GM12873 (cell line): ENCODE measurements around the gene MROH7.

Experiments used
- TF ChIP-seq, protein P1 (sequence below): IDR thresholded peaks from 2 replicates; pipeline ENCODE4 v1.5.1; 2012; ENCODE audit warnings: low read depth, mild to moderate bottlenecking, moderate library complexity, low read length, control low read depth; ENCODE audit not compliant: insufficient read depth; ENCODE audit errors: missing control alignments

MROH7 gene

DNA sequence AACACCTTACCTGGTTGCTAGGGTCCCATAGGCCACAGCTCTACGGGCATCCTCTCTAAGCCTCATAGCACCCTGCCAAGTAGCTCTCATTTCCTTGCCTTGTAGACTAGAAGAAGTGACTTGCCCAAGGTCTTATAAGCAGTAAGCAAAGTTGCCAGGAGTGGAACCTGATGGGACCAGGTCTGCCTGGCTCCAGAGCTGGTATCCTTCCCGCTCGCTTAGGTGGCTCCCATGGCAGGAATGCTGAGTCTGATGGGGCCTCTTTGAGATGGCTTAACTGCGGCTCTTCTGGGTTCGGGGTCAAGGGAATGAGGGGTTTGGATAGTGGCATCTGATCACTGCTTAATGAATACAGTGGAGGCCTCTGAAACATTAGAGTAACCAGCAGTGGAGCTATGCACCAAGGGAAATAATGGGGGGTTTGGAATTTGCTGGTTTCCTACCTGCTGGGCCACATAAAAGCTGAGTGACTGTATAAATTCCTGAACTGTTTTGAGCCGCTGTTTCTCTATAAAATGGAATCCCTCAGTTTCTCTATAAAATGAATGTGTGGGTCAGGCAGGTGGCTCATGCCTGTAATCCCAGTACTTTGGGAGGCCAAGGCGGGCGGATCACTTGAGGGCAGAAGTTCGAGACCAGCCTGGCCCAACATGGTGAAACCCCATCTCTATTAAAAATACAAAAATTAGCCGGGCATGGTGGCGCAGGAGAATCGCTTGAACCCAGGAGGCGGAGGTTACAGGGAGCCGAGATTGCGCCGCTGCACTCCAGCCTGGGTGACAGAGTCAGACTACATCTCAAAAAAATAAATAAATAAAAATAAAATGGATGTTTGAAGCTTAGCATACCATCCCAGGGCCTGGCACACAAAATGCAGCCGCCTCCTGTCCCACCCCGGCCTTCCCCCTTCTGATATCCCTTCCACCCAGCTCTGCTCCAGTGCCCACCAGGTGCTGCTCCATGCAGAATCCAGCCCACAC, 30.7 kb upstream of the MROH7 start:
- TF ChIP-seq, protein P1, sequence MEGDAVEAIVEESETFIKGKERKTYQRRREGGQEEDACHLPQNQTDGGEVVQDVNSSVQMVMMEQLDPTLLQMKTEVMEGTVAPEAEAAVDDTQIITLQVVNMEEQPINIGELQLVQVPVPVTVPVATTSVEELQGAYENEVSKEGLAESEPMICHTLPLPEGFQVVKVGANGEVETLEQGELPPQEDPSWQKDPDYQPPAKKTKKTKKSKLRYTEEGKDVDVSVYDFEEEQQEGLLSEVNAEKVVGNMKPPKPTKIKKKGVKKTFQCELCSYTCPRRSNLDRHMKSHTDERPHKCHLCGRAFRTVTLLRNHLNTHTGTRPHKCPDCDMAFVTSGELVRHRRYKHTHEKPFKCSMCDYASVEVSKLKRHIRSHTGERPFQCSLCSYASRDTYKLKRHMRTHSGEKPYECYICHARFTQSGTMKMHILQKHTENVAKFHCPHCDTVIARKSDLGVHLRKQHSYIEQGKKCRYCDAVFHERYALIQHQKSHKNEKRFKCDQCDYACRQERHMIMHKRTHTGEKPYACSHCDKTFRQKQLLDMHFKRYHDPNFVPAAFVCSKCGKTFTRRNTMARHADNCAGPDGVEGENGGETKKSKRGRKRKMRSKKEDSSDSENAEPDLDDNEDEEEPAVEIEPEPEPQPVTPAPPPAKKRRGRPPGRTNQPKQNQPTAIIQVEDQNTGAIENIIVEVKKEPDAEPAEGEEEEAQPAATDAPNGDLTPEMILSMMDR, result no peak

DNA sequence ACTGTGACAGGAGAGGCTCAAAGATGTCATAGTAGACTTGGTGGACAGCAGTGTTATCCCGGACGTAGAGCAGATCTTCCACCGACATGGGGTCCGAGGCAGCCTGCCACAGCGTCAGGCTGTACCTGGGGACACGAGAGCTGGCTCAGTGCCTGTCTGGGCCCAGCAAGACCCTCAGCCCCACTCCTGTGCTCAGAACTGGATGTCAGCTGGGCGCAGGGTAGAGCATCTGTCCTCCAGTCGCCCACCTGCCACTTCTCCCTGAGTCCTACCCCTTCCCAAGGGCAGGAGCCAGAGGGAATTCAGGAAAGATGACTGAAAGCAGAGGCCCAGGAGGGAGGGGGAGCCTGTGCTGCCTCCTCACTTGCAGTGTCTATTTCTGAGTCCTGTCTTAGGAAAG, 30.0 kb upstream of the MROH7 start:
- TF ChIP-seq, protein P1, result no peak

DNA sequence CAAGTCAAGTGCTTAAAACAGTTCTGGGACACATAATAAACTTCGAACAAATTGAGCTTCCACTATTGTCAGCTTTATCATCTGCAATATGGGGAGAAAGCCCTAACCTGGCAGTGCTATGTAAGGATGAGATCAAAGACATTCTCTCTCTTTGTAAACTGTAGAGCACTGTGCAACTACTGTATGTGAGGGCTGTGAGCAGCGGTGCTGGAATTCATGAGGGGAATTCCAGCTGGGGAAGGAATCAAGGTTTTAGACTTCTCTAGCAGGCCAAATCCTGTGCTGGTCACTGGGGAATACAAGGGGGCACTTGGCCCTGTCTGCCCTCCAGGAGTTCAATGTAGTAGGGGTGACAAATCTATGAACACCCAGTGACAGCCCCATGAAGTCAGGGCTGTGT, 27.6 kb upstream of the MROH7 start:
- TF ChIP-seq, protein P1, result no peak

DNA sequence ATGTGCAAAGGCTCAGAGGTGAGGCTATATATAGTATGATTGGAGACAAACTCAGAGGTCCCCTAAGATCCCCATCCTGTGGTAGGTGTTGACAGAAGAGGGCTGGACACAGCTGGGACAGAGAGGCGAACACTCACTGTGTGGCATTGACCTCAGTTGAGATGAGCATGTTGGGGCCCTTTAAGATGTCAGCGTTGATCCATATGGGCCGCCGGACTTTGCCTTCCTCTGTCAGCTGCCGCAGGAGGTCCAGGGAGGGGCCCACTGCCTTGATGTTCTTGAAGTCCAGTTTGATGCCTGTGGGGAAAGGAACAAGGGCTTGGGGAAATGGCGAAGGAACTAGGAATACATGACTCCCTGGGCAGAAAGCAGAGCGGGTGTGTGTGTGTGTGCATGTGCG, 27.0 kb upstream of the MROH7 start:
- TF ChIP-seq, protein P1, result no peak

DNA sequence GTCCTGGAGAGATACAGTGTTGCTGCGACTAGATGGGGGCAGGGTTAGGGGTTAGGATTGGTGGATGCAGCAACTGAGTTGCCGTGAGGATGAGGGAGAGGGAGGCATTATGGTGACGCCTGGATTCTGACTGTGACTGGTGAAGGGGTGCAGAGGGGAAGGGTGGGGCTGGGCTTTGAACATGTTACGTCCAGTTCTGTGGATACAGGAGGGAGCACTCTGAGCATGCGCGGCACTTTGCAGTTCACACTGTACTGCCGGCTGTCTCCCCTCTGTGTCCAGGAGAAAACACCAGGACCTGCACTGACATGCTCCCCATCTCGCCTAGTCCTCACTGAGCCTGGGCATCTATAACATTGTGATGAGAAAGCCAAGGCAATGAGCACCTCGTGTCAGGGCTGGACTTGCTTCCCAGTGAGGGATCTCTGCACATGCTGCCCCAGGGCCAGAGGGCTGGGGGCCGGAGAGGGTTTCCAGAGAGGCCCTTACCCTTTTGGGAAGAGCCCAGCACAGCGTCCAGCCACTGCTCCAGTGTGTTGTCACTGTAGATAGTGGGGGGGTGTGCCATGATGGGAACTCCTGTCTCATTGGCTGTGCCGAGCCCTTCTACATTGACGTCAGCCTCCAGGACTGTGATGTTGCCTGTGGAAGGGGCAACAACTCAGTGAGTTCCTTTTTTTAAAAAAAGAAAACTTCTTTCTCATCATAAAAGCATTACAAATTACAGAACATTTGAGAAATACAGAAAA, 25.9 kb upstream of the MROH7 start:
- TF ChIP-seq, protein P1, result no peak

DNA sequence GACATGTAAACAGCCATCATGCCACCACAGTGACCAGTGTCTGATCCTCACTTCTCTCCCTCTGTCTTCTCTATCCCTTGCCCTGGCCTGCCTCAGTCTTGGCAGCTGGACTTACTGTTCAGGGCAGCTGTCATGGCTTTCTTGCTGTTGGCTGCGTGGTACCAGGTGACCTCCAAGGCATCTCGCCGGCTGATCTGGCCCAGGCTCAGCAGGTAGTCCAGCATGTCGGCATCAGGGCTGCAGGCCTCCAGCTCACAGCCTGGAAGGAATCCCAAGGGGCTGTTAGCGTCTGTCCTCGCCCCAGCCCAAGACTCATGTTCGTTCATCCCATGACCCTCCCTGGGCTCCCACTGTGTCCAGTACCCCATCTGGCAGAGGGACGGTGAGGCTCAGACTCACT, 21.8 kb upstream of the MROH7 start:
- TF ChIP-seq, protein P1, result no peak
